ENCODE measurements around the gene PHKB. TPM values are rescaled to one million over a fixed set of nuclear protein-coding genes. Genes with fewer than 3 reads are reported as not detected.

PHKB gene
- total and polyA plus RNA-seq, 2 of the 8 experiments (the other 6 are each of a cell fraction or from before 2014, with no cell fraction given) = 18.6 to 38.3 TPM

GRCh38 chr16:47693226-47693625 is 232.1 kb downstream of the PHKB start (continued):
- no peak for TF ChIP-seq CHD7 (IDR thresholded peaks at IDR 0.05; ENCODE audit: insufficient replicate concordance, low read length)
- TF ChIP-seq ZNF274 (IDR thresholded peaks at IDR 0.05; ENCODE audit: borderline replicate concordance, extremely low read depth, low read length) = no peak
- TF ChIP-seq SP4 (IDR thresholded peaks at IDR 0.05; ENCODE audit: low read length) = no peak
- TF ChIP-seq EGR1 (IDR thresholded peaks at IDR 0.05; ENCODE audit: borderline replicate concordance, low read depth, low read length) = no peak
- no peak for TF ChIP-seq SUZ12 (IDR thresholded peaks at IDR 0.05; ENCODE audit: low read length)
- TF ChIP-seq TBP (IDR thresholded peaks at IDR 0.05; ENCODE audit: low read depth, low read length) = no peak
- TF ChIP-seq POU5F1 (IDR thresholded peaks at IDR 0.05; ENCODE audit: low read depth, low read length) = no peak
- TF ChIP-seq TAF7 (optimal IDR thresholded peaks at IDR 0.05; ENCODE audit: borderline replicate concordance, low read depth, low read length) = no peak
- TF ChIP-seq KDM1A (IDR thresholded peaks at IDR 0.05; ENCODE audit: borderline replicate concordance, low read length) = no peak
- no peak for TF ChIP-seq TCF12 (IDR thresholded peaks at IDR 0.05; ENCODE audit: low read depth, low read length)
- TF ChIP-seq MAX (IDR thresholded peaks at IDR 0.05) = no peak
- TF ChIP-seq SIRT6 (IDR thresholded peaks at IDR 0.05; ENCODE audit: low read length) = no peak

Measured in H1 (cell line).